Thyroid gland (tissue), 4 donors: ENCODE results near the gene SH3BP1.

Experiments used
- POLR2A ChIP-seq, 2 donors: fragments of 450-650 bp; IDR thresholded peaks; one replicate each; pipeline ENCODE4 v1.6.1; 2017; ENCODE audit warnings: antibody characterized with exemption in 2 of 2, mild to moderate bottlenecking in 2 of 2, moderate library complexity in 1 of 2
- TF ChIP-seq, protein P1 (sequence below), 6 experiments: fragments of 200-600 bp in 3 of 6; fragments of 450-650 bp in 3 of 6; sonication (generic) in 3 of 6; IDR thresholded peaks; one replicate each; pipeline ENCODE4 v1.5.1; 2016 to 2019; ENCODE audit warnings: antibody characterized with exemption in 6 of 6, mild to moderate bottlenecking in 2 of 6, inconsistent platforms in 1 of 6, moderate library complexity in 1 of 6

DNA sequence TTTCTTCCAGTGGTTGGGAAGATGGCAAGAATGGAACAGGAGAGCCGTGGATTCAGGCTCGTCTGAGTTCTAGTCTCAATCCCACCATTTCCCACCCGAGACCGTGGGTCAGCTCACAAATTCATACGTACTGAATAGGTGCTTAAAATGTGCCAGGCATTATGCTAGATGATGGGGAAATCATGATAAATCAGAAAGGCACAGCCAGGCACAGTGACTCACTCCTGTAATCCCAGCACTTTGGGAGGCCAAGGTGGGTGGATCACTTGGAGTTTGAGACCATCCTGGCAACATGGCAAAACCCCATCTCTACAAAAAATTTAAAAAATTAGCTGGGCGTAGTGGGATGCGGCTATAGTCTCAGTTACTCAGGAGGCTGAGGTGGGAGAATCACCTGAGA is 64.4 kb downstream of the SH3BP1 start:
- TF ChIP-seq, protein P1, sequence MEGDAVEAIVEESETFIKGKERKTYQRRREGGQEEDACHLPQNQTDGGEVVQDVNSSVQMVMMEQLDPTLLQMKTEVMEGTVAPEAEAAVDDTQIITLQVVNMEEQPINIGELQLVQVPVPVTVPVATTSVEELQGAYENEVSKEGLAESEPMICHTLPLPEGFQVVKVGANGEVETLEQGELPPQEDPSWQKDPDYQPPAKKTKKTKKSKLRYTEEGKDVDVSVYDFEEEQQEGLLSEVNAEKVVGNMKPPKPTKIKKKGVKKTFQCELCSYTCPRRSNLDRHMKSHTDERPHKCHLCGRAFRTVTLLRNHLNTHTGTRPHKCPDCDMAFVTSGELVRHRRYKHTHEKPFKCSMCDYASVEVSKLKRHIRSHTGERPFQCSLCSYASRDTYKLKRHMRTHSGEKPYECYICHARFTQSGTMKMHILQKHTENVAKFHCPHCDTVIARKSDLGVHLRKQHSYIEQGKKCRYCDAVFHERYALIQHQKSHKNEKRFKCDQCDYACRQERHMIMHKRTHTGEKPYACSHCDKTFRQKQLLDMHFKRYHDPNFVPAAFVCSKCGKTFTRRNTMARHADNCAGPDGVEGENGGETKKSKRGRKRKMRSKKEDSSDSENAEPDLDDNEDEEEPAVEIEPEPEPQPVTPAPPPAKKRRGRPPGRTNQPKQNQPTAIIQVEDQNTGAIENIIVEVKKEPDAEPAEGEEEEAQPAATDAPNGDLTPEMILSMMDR (IDR thresholded peaks at IDR 0.05), result no peak
- TF ChIP-seq POLR2A (IDR thresholded peaks at IDR 0.05), result no peak
